Activated CD8-positive, alpha-beta memory T cell treated with anti-CD3 and anti-CD28 coated beads for 24 hours (primary cell): Measurements from ENCODE around the gene CCDC69.

ENCODE experiments used
- DNase-seq: peaks from one replicate; pipeline ENCODE4 v3.0.0-alpha.2; 2020

Gene CCDC69

GRCh38 chr5:151138114-151138513 lies 85.8 kb downstream of the CCDC69 start:
- no peak for DNase-seq

- DNase-seq: no peak
Measured at GRCh38 chr5:151137067-151137825, 86.6 kb downstream of the CCDC69 start.

GRCh38 chr5:151134228-151134627 lies 89.7 kb downstream of the CCDC69 start:
- DNase-seq: no peak

GRCh38 chr5:151132963-151133362 lies 90.9 kb downstream of the CCDC69 start:
- no peak for DNase-seq
